ENCODE data around the gene PPP1R8. TPM values are rescaled to one million over a fixed set of nuclear protein-coding genes. Genes with fewer than 3 reads are reported as not detected.

Gene PPP1R8
- total and polyA plus RNA-seq, 3 donors from 2014 or later: 39.4 to 57.7 (median 49.4) TPM

- H3K27ac ChIP-seq: no peak overlapping the region
Observed at GRCh38 chr1:27831568-27832410, 1.2 kb downstream of the PPP1R8 start.

GRCh38 chr1:27832762-27833161 is 2.2 kb downstream of the PPP1R8 start:
- Histone ChIP-seq H3K9me3 (no peaks in the 10 kb centered on the region), H3K4me1 (peaks cover 7% of the 10 kb centered on the region), H3K36me3 (ENCODE audit: low read depth, missing control alignments) (no peaks in the 10 kb centered on the region), H3K4me3 (no peak overlapping the region), H3K27ac (no peak overlapping the region), H3K27me3 (no peaks in the 10 kb centered on the region)
- TF ChIP-seq POLR2A (IDR thresholded peaks at IDR 0.05) (no peak), CTCF (IDR thresholded peaks at IDR 0.05) (no peak)
- DNase-seq: no peak
- intact Hi-C loops (cut with DNase I; ENCODE audit: low total_unique reads): loop anchor here (10.0 kb wide), 1 partner anchor 158 kb away; the partner anchor contains the start of gene IFI6
- WGBS, 2 donors: 57 to 66% methylated on average over 2 of the region's 2 CpGs

More at GRCh38 chr1:27831568-27832410, 1.2 kb downstream of the PPP1R8 start:
- Histone ChIP-seq H3K9me3 (no peaks in the 10 kb centered on the region), H3K4me3 (peak overlapping the region; percentile 98 to 99), H3K36me3 (ENCODE audit: low read depth, missing control alignments) (no peaks in the 10 kb centered on the region), H3K4me1 (peaks cover 7% of the 10 kb centered on the region), H3K27me3 (no peaks in the 10 kb centered on the region)
- TF ChIP-seq CTCF (IDR thresholded peaks at IDR 0.05): no peak
- TF ChIP-seq POLR2A (IDR thresholded peaks at IDR 0.05): no peak
- no peak for DNase-seq
- WGBS, 2 donors: 27 to 39% methylated on average over 10 of the region's 10 CpGs
- intact Hi-C loops (cut with DNase I; ENCODE audit: low total_unique reads): loop anchor here (10.0 kb wide), 1 partner anchor 157 kb away; the partner anchor contains the start of gene IFI6

- no peaks in the 10 kb centered on the region for H3K36me3 ChIP-seq (ENCODE audit: low read depth, missing control alignments)
- WGBS, 2 donors: 78 to 85% methylated on average over 3 of the region's 3 CpGs
- no peak for DNase-seq
- peaks cover 7% of the 10 kb centered on the region for H3K4me1 ChIP-seq
- no peak overlapping the region for H3K4me3 ChIP-seq
- H3K27ac ChIP-seq: no peak overlapping the region
- no peaks in the 10 kb centered on the region for H3K27me3 ChIP-seq
- TF ChIP-seq CTCF (IDR thresholded peaks at IDR 0.05): no peak
- TF ChIP-seq POLR2A (IDR thresholded peaks at IDR 0.05): no peak
- intact Hi-C loops (cut with DNase I; ENCODE audit: low total_unique reads): loop anchor here (10.0 kb wide), 1 partner anchor 159 kb away; the partner anchor contains the start of gene IFI6
- no peaks in the 10 kb centered on the region for H3K9me3 ChIP-seq
Observed at GRCh38 chr1:27833470-27833869, 2.9 kb downstream of the PPP1R8 start.

GRCh38 chr1:27835046-27835445 is 4.5 kb downstream of the PPP1R8 start:
- no peak overlapping the region for H3K27ac ChIP-seq
- TF ChIP-seq POLR2A (IDR thresholded peaks at IDR 0.05) (no peak), CTCF (IDR thresholded peaks at IDR 0.05) (no peak)
- H3K27me3 ChIP-seq: no peaks in the 10 kb centered on the region
- no peak for DNase-seq
- peaks cover 7% of the 10 kb centered on the region for H3K4me1 ChIP-seq
- intact Hi-C loops (cut with DNase I; ENCODE audit: low total_unique reads): loop anchor here (10.0 kb wide), 1 partner anchor 160 kb away; the partner anchor contains the start of gene IFI6
- H3K36me3 ChIP-seq (ENCODE audit: low read depth, missing control alignments): no peaks in the 10 kb centered on the region
- no peaks in the 10 kb centered on the region for H3K9me3 ChIP-seq
- no peak overlapping the region for H3K4me3 ChIP-seq
